Measurements from ENCODE around the gene INPP5A. TPM values are rescaled to one million over a fixed set of nuclear protein-coding genes. Genes with fewer than 3 reads are reported as not detected.
A peak's percentile ranks its signal among the peaks of the same experiment; 100 is the strongest.

INPP5A gene
- polyA plus RNA-seq, 6 donors from 2014 or later = 1.3 to 6.7 (median 2.1) TPM

DNA sequence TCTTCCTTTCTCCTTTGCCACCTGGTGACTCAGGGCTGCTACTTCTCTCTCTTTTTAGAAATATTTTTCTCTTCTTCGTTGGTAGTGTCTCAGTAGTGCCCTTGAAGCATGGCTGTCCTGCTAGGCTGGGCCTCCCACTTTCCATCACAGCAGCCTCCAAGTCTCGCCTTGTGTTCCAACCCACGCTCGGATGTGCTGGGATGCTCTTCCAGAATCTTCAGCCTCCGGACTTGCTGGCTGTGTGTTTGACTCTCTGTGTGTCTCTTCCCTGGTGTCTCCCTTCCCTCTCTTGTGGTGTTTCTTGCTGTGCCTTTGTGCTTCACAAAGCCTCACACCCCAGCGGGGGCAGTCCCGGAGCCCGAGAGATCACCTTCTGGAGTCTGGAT, 100.5 kb downstream of the INPP5A start:
- Mint-ChIP-seq H3K4me1 (peaks cover 48 to 55% (median 51%) of the 10 kb centered on the region in 3 donors), H3K4me3 (peak overlapping the region in 1 of 8 donors; percentile 19), H3K27ac (peak overlapping the region in 3 of 6 donors; percentile 33 to 87 (median 63)), H3K27me3 (no peaks in the 10 kb centered on the region), H3K36me3 (peaks cover 14 to 24% of the 10 kb centered on the region in 2 donors), H3K9me3 (peaks cover 0 to 5% (median 2%) of the 10 kb centered on the region in 7 donors)
- DNase-seq = no peak
- ATAC-seq (ENCODE audit: low read depth in 2 of 2) = no peak

DNA sequence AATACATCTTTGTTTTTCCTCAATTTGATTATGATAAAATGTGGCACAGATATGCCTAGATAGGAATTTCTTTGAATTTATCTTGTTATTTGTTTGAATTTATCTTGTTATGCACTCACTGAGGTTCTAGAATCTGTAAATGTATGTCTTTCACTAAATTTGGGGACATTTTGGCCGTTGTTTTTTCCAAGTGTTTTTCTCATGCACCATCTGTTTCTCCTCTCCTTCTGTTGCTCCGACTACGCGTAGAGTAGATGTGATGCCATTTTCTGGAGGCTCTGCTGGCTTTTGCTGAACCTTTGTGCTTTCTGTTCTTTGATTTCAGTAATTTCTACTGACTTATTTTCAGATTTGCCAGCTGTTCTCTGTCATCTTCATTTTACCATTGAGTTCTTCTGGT, 101.9 kb downstream of the INPP5A start:
- H3K36me3 Mint-ChIP-seq = peaks cover 14 to 24% of the 10 kb centered on the region in 2 donors
- H3K4me1 Mint-ChIP-seq = peaks cover 39 to 48% (median 41%) of the 10 kb centered on the region in 3 donors
- peak overlapping the region in 1 of 6 donors; percentile 74 for H3K27ac Mint-ChIP-seq
- no peaks in the 10 kb centered on the region for H3K27me3 Mint-ChIP-seq
- no peak for DNase-seq
- H3K4me3 Mint-ChIP-seq = no peak overlapping the region
- ATAC-seq (ENCODE audit: low read depth in 2 of 2) = no peak
- peaks cover 0 to 5% (median 2%) of the 10 kb centered on the region in 7 donors for H3K9me3 Mint-ChIP-seq

DNA sequence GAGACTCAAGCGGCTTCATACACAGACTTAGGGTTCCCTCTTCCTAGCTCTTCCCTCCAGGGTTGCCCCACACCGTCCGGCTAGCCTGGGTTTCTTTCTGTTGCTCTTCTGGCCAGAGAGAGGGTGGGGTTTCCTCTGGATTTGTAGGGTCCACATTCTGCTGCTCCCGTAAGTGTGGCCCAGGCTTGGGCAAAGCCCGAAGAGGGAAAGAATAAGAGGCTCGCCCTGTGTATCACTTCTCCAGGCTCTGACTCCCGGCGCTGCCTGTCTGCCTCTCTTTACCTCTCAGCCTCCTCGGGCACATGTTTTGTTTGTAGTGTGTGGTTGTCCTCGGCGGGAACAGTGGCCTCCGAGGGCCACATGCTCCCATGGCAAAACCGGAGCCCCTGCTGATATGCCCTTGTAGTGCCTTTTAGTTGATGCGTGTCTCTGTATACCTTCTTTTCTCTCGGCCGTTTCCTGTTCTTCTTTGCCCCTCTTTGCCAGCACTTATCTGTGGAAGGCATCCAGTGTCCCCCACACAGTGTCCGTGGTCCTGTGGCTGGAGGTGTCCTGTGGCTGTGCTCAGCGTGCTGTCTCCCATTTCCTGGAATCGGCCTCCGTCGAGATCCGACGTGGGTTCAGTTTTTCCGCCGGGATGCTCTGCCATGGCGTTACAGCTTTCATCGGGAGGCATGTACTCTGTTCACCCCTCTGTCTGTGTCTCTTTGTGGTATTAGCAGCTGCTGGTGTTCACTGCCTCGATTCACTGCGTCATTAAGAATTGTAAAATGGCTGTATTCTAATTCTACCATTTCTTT, 102.9 kb downstream of the INPP5A start:
- H3K36me3 Mint-ChIP-seq = peaks cover 14 to 24% of the 10 kb centered on the region in 2 donors
- H3K9me3 Mint-ChIP-seq = peaks cover 0 to 5% (median 2%) of the 10 kb centered on the region in 7 donors
- peak overlapping the region in 1 of 6 donors; percentile 79 for H3K27ac Mint-ChIP-seq
- ATAC-seq (ENCODE audit: low read depth in 2 of 2) (no peak), DNase-seq (no peak)
- no peaks in the 10 kb centered on the region for H3K27me3 Mint-ChIP-seq
- H3K4me1 Mint-ChIP-seq = peaks cover 36 to 43% (median 40%) of the 10 kb centered on the region in 3 donors
- peak overlapping the region in 1 of 8 donors; percentile 64 for H3K4me3 Mint-ChIP-seq

DNA sequence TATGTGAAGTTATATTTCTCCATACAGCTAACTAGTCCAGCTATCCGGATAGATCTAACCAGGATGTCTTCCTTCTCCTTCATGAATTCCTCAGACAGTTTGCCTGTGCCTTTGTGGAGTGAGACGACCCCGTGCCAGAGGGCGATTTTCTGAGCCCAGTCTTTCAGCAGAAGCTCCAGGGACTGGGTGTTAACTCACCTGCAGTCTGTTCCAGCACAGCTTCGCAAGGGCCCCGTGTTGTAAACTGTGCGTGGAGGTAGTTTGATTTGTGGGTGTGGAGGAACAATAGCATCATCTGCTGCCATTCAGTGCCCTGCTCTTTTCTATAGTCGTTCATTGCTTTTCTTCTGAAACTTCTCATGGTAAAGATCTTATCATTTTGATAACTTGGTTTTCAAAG, 103.8 kb downstream of the INPP5A start:
- Mint-ChIP-seq H3K4me1 (peaks cover 30 to 43% (median 40%) of the 10 kb centered on the region in 3 donors), H3K4me3 (no peak overlapping the region), H3K9me3 (peaks cover 0 to 5% (median 2%) of the 10 kb centered on the region in 7 donors), H3K27ac (no peak overlapping the region), H3K27me3 (no peaks in the 10 kb centered on the region), H3K36me3 (peaks cover 14 to 24% of the 10 kb centered on the region in 2 donors)
- ATAC-seq (ENCODE audit: low read depth in 2 of 2) (no peak), DNase-seq (no peak)

- H3K9me3 Mint-ChIP-seq = peaks cover 0 to 5% (median 2%) of the 10 kb centered on the region in 7 donors
- H3K27me3 Mint-ChIP-seq = no peaks in the 10 kb centered on the region
- DNase-seq (no peak), ATAC-seq (ENCODE audit: low read depth in 2 of 2) (no peak)
- H3K36me3 Mint-ChIP-seq = peaks cover 14 to 24% of the 10 kb centered on the region in 2 donors
- H3K4me3 Mint-ChIP-seq = no peak overlapping the region
- peaks cover 28 to 40% (median 40%) of the 10 kb centered on the region in 3 donors for H3K4me1 Mint-ChIP-seq
- no peak overlapping the region for H3K27ac Mint-ChIP-seq
Measured at GRCh38 chr10:132641966-132642731, 104.6 kb downstream of the INPP5A start.

- Mint-ChIP-seq H3K27ac (peak overlapping the region in 2 of 6 donors; percentile 7 to 59), H3K9me3 (peaks cover 0 to 5% (median 2%) of the 10 kb centered on the region in 7 donors), H3K4me1 (peaks cover 22 to 38% (median 35%) of the 10 kb centered on the region in 3 donors), H3K4me3 (no peak overlapping the region), H3K27me3 (no peaks in the 10 kb centered on the region), H3K36me3 (peaks cover 14 to 24% of the 10 kb centered on the region in 2 donors)
- no peak for DNase-seq
- ATAC-seq (ENCODE audit: low read depth in 2 of 2) = no peak
Measured at GRCh38 chr10:132642732-132643008, 105.1 kb downstream of the INPP5A start.

- no peak for DNase-seq
- peaks cover 0 to 5% (median 2%) of the 10 kb centered on the region in 7 donors for H3K9me3 Mint-ChIP-seq
- no peaks in the 10 kb centered on the region for H3K27me3 Mint-ChIP-seq
- peak overlapping the region in 1 of 8 donors; percentile 33 for H3K4me3 Mint-ChIP-seq
- ATAC-seq (ENCODE audit: low read depth in 2 of 2) = peak; percentile 45 to 46
- peak overlapping the region in 1 of 6 donors; percentile 62 for H3K27ac Mint-ChIP-seq
- peaks cover 21 to 32% of the 10 kb centered on the region in 2 donors for H3K36me3 Mint-ChIP-seq
- H3K4me1 Mint-ChIP-seq = peaks cover 17 to 36% (median 27%) of the 10 kb centered on the region in 3 donors
Measured at GRCh38 chr10:132643709-132644526, 106.3 kb downstream of the INPP5A start.

- H3K4me3 Mint-ChIP-seq = peak overlapping the region in 2 of 8 donors; percentile 33 to 35
- peaks cover 0 to 3% (median under 1%) of the 10 kb centered on the region in 7 donors for H3K9me3 Mint-ChIP-seq
- H3K4me1 Mint-ChIP-seq = peaks cover 14 to 40% (median 27%) of the 10 kb centered on the region in 3 donors
- DNase-seq = no peak
- peaks cover 22 to 35% of the 10 kb centered on the region in 2 donors for H3K36me3 Mint-ChIP-seq
- no peaks in the 10 kb centered on the region for H3K27me3 Mint-ChIP-seq
- H3K27ac Mint-ChIP-seq = no peak overlapping the region
- ATAC-seq (ENCODE audit: low read depth in 2 of 2) = no peak
Measured at GRCh38 chr10:132644527-132645246, 107.1 kb downstream of the INPP5A start.

GRCh38 chr10:132645247-132645530, 107.6 kb downstream of the INPP5A start:
- ATAC-seq (ENCODE audit: low read depth in 2 of 2) (no peak), DNase-seq (no peak)
- H3K4me3 Mint-ChIP-seq = no peak overlapping the region
- H3K4me1 Mint-ChIP-seq = peaks cover 14 to 40% (median 27%) of the 10 kb centered on the region in 3 donors
- H3K27me3 Mint-ChIP-seq = no peaks in the 10 kb centered on the region
- no peak overlapping the region for H3K27ac Mint-ChIP-seq
- peaks cover 0 to 2% (median 0%) of the 10 kb centered on the region in 7 donors for H3K9me3 Mint-ChIP-seq
- H3K36me3 Mint-ChIP-seq = peaks cover 18 to 30% of the 10 kb centered on the region in 2 donors

DNA sequence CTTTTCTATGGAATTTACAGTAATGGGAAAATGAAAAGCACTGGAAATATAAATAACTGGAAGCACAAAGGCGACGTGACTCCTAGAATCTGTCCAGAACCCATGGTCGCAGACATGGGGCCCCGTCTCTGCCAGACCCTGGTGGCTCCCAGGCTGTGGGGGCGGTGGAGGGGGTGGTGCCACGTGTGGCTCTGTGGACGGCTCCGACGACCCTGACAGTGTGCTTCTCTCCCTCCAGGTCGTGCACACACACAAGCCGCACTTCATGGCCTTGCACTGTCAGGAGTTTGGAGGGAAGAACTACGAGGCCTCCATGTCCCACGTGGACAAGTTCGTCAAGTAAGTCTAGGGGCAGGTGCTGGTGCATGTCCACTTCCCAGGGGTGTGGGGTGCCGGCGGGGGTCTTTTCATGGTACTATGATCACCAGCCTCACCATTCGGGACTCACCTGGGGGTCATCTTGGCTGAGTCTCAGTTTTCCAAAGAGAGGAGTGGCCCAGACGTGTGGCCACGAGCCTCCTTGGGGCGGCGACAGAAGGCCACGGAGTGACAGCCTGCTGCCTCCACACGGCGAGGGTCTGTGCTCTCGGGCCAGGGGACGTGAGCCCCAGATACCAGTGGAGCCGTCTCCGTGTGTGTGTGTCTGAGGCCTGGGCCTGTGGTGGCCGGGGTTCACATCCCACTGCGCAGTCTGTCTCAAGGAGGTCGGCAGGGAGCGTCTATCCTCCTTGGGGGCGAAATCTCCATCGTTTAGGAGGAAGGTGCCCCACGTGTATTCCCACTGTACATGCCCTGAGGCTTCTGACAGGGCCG, 108.2 kb downstream of the INPP5A start:
- Mint-ChIP-seq H3K4me1 (peaks cover 14 to 34% (median 21%) of the 10 kb centered on the region in 3 donors), H3K36me3 (peaks cover 18 to 23% of the 10 kb centered on the region in 2 donors), H3K9me3 (no peaks in the 10 kb centered on the region), H3K4me3 (no peak overlapping the region), H3K27ac (peak overlapping the region in 1 of 6 donors; percentile 41), H3K27me3 (no peaks in the 10 kb centered on the region)
- ATAC-seq (ENCODE audit: low read depth in 2 of 2) = no peak
- no peak for DNase-seq

DNA sequence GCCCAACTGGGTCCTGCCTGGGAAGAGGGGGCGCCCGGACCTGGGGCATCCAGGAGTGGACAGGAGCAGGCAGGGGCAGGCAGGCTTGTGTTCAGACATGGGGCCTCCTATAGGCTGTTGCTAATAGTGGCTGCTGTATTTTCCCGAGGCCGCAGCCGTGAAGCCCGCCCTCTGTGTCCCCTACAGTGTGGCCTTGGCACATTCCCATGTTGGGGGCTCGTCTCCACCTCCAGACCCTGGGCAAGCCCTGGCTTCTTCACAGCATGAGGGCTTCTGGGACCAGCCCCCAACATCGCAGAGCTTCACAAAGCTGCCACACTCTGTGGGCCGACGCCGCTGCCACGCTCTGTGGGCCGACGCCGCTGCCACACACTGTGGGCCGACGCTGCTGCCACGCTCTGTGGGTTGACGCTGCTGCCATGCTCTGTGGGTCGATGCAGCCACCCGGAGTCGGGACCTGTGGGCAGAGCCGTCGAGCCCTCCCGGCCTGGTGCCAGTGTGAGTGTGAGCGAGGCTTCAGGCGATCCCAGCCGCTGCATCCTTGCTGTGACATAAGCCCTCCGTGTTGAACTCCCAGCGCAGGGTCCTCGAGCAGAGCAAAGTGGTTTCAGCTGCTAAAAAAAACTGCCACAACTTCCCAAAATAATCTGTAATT, 109.0 kb downstream of the INPP5A start:
- Mint-ChIP-seq H3K4me3 (no peak overlapping the region), H3K36me3 (peaks cover 12 to 18% of the 10 kb centered on the region in 2 donors), H3K27ac (peak overlapping the region in 1 of 6 donors; percentile 41), H3K27me3 (no peaks in the 10 kb centered on the region), H3K9me3 (no peaks in the 10 kb centered on the region), H3K4me1 (peaks cover 9 to 29% (median 17%) of the 10 kb centered on the region in 3 donors)
- no peak for ATAC-seq (ENCODE audit: low read depth in 2 of 2)
- no peak for DNase-seq
